ENCODE results near the gene FCRL2.
"Not testable (repeated sequence)": the region's sequence is repeated elsewhere in the genome, so short reads cannot be mapped to it uniquely, and the experiment has no call there.

Gene FCRL2

GRCh38 chr1:157773493-157774350 lies 3.2 kb downstream of the FCRL2 start:
- DNase-seq (ENCODE audit: low spot score in 2 of 2) (no peak), ATAC-seq (peak; percentile 67)
- H3K4me1 Mint-ChIP-seq = peaks cover 6% of the 10 kb centered on the region
- no peak overlapping the region for H3K27ac Mint-ChIP-seq
- no peaks in the 10 kb centered on the region for H3K36me3 Mint-ChIP-seq
- no peak overlapping the region for H3K4me3 Mint-ChIP-seq
- no peaks in the 10 kb centered on the region for H3K9me3 Mint-ChIP-seq

- H3K36me3 Mint-ChIP-seq = no peaks in the 10 kb centered on the region
- no peak for DNase-seq (ENCODE audit: low spot score in 2 of 2)
- no peaks in the 10 kb centered on the region for H3K9me3 Mint-ChIP-seq
- no peak for ATAC-seq
- H3K4me3 Mint-ChIP-seq = no peak overlapping the region
- peaks cover 6% of the 10 kb centered on the region for H3K4me1 Mint-ChIP-seq
- no peak overlapping the region for H3K27ac Mint-ChIP-seq
Measured at GRCh38 chr1:157771661-157772425, 5.1 kb downstream of the FCRL2 start.

GRCh38 chr1:157770442-157771043 lies 6.4 kb downstream of the FCRL2 start:
- DNase-seq (ENCODE audit: low spot score in 2 of 2) (no peak), ATAC-seq (no peak)
- no peak overlapping the region for H3K4me3 Mint-ChIP-seq
- H3K36me3 Mint-ChIP-seq = no peaks in the 10 kb centered on the region
- H3K9me3 Mint-ChIP-seq = no peaks in the 10 kb centered on the region
- no peak overlapping the region for H3K27ac Mint-ChIP-seq
- H3K4me1 Mint-ChIP-seq = peaks cover 6% of the 10 kb centered on the region

GRCh38 chr1:157766792-157767191 lies 10.1 kb downstream of the FCRL2 start:
- DNase-seq (ENCODE audit: low spot score in 2 of 2) (no peak), ATAC-seq (no peak)
- no peak overlapping the region for H3K27ac Mint-ChIP-seq
- H3K36me3 Mint-ChIP-seq = no peaks in the 10 kb centered on the region
- H3K4me3 Mint-ChIP-seq = no peak overlapping the region
- peaks cover 11% of the 10 kb centered on the region for H3K4me1 Mint-ChIP-seq
- no peaks in the 10 kb centered on the region for H3K9me3 Mint-ChIP-seq

- Mint-ChIP-seq H3K36me3 (no peaks in the 10 kb centered on the region), H3K27ac (no peak overlapping the region), H3K4me1 (peaks cover 4% of the 10 kb centered on the region), H3K9me3 (peaks cover 2% of the 10 kb centered on the region), H3K4me3 (no peak overlapping the region)
- ATAC-seq (no peak), DNase-seq (ENCODE audit: low spot score in 2 of 2) (no peak)
Measured at GRCh38 chr1:157758018-157758417, 18.9 kb downstream of the FCRL2 start.

- ATAC-seq (no peak), DNase-seq (ENCODE audit: low spot score in 2 of 2) (no peak)
- Mint-ChIP-seq H3K27ac (no peak overlapping the region), H3K9me3 (no peaks in the 10 kb centered on the region), H3K36me3 (no peaks in the 10 kb centered on the region), H3K4me3 (no peak overlapping the region), H3K4me1 (no peaks in the 10 kb centered on the region)
Measured at GRCh38 chr1:157753611-157754010, 23.3 kb downstream of the FCRL2 start.

GRCh38 chr1:157751283-157751682 lies 25.6 kb downstream of the FCRL2 start:
- no peak overlapping the region for H3K27ac Mint-ChIP-seq

GRCh38 chr1:157748262-157748817 lies 28.6 kb downstream of the FCRL2 start:
- H3K9me3 Mint-ChIP-seq = no peaks in the 10 kb centered on the region
- DNase-seq (ENCODE audit: low spot score in 2 of 2) (no peak), ATAC-seq (no peak)
- no peak overlapping the region for H3K27ac Mint-ChIP-seq
- no peaks in the 10 kb centered on the region for H3K36me3 Mint-ChIP-seq
- H3K4me1 Mint-ChIP-seq = peaks cover 5% of the 10 kb centered on the region
- H3K4me3 Mint-ChIP-seq = no peak overlapping the region

More at GRCh38 chr1:157751283-157751682, 25.6 kb downstream of the FCRL2 start:
- H3K4me3 Mint-ChIP-seq = no peak overlapping the region
- ATAC-seq (no peak), DNase-seq (ENCODE audit: low spot score in 2 of 2) (no peak)
- H3K4me1 Mint-ChIP-seq = peaks cover 5% of the 10 kb centered on the region
- no peaks in the 10 kb centered on the region for H3K36me3 Mint-ChIP-seq
- no peaks in the 10 kb centered on the region for H3K9me3 Mint-ChIP-seq

- Mint-ChIP-seq H3K9me3 (no peaks in the 10 kb centered on the region), H3K4me1 (peaks cover 13% of the 10 kb centered on the region), H3K36me3 (no peaks in the 10 kb centered on the region), H3K4me3 (no peak overlapping the region), H3K27ac (no peak overlapping the region)
- DNase-seq (ENCODE audit: low spot score in 2 of 2) = no peak
- peak; percentile 85 for ATAC-seq
Measured at GRCh38 chr1:157739229-157739901, 37.6 kb downstream of the FCRL2 start.

- not testable (repeated sequence) for H3K9me3 Mint-ChIP-seq; H3K36me3 Mint-ChIP-seq; ATAC-seq; H3K4me3 Mint-ChIP-seq; H3K27ac Mint-ChIP-seq; DNase-seq (ENCODE audit: low spot score in 2 of 2)
- peaks cover 20% of the 10 kb centered on the region for H3K4me1 Mint-ChIP-seq
Measured at GRCh38 chr1:157735991-157736390, 40.9 kb downstream of the FCRL2 start.

- Mint-ChIP-seq H3K4me3 (no peak overlapping the region), H3K27ac (no peak overlapping the region), H3K36me3 (no peaks in the 10 kb centered on the region), H3K4me1 (peaks cover 20% of the 10 kb centered on the region), H3K9me3 (no peaks in the 10 kb centered on the region)
- DNase-seq (ENCODE audit: low spot score in 2 of 2) (no peak), ATAC-seq (no peak)
Measured at GRCh38 chr1:157734321-157734720, 42.6 kb downstream of the FCRL2 start.

GRCh38 chr1:157732755-157733154 lies 44.2 kb downstream of the FCRL2 start:
- DNase-seq (ENCODE audit: low spot score in 2 of 2) (no peak), ATAC-seq (peak; percentile 80)
- Mint-ChIP-seq H3K27ac (peak overlapping the region; percentile 80), H3K4me3 (no peak overlapping the region), H3K36me3 (no peaks in the 10 kb centered on the region), H3K4me1 (peaks cover 20% of the 10 kb centered on the region), H3K9me3 (no peaks in the 10 kb centered on the region)

- peaks cover 5% of the 10 kb centered on the region for H3K36me3 Mint-ChIP-seq
- H3K4me3 Mint-ChIP-seq = peak overlapping the region; percentile 31
- no peak for ATAC-seq
- H3K27ac Mint-ChIP-seq = peak overlapping the region; percentile 88
- peaks cover 11% of the 10 kb centered on the region for H3K9me3 Mint-ChIP-seq
- DNase-seq (ENCODE audit: low spot score in 2 of 2) = no peak
- peaks cover 32% of the 10 kb centered on the region for H3K4me1 Mint-ChIP-seq
Measured at GRCh38 chr1:157725221-157725577, 51.7 kb downstream of the FCRL2 start.

GRCh38 chr1:157724537-157725220 lies 52.3 kb downstream of the FCRL2 start:
- peaks cover 32% of the 10 kb centered on the region for H3K4me1 Mint-ChIP-seq
- DNase-seq (ENCODE audit: low spot score in 2 of 2) (no peak), ATAC-seq (peak; percentile 92)
- peak overlapping the region; percentile 88 for H3K27ac Mint-ChIP-seq
- peaks cover 5% of the 10 kb centered on the region for H3K36me3 Mint-ChIP-seq
- H3K9me3 Mint-ChIP-seq = peaks cover 11% of the 10 kb centered on the region
- H3K4me3 Mint-ChIP-seq = peak overlapping the region; percentile 31
